IMR-90 (cell line): ENCODE results near the gene FYB2. TPM values are rescaled to one million over a fixed set of nuclear protein-coding genes. Genes with fewer than 3 reads are reported as not detected.

Experiments
- ATAC-seq: fragments of 200-7000 bp; cut with Tn5 transposase; 2 replicates; pipeline ENCODE4 v1.9.1; 2020; ENCODE audit warnings: low read depth, mild to moderate bottlenecking, moderate library complexity
- BruUV-seq: library from RNA; stranded (reverse); fragments of 400-500 nt; replicated peaks from 2 replicates; lab custom pipeline; 2021; lab: Mats Ljungman, UMichigan
- CTCF ChIA-PET: fragments of 300-600 bp; formaldehyde crosslinking; extraction: SDS; loops from one replicate; lab custom pipeline; 2021; ENCODE audit warnings: antibody characterized with exemption; lab: Yijun Ruan, JAX
- POLR2A ChIA-PET: fragments of 300-600 bp; sonication (Branson Sonifier 250); formaldehyde crosslinking; loops from one replicate; lab custom pipeline; 2022; ENCODE audit warnings: antibody characterized with exemption; ENCODE audit not compliant: unreplicated experiment; lab: Charles Lee
- DNase-seq: peaks from one replicate; pipeline ENCODE4 v3.0.0; 2013
- H2AFZ ChIP-seq: replicated peaks from 2 replicates; pipeline ENCODE3; 2013; ENCODE audit warnings: low read length, mild to moderate bottlenecking; ENCODE audit not compliant: poor library complexity
- H2AK5ac ChIP-seq: 2 replicates; pipeline ENCODE4 v1.6.1; 2013; ENCODE audit warnings: low read depth, low read length, inconsistent platforms
- H2AK9ac ChIP-seq: replicated peaks from 2 replicates; pipeline ENCODE3; 2013; ENCODE audit warnings: mild to moderate bottlenecking, low read depth, low read length, moderate library complexity; ENCODE audit not compliant: poor library complexity
- H2BK120ac ChIP-seq: 2 replicates; pipeline ENCODE4 v1.6.1; 2013; ENCODE audit warnings: low read depth, low read length, inconsistent platforms
- H2BK15ac ChIP-seq: 3 replicates; pipeline ENCODE4 v1.6.1; 2013; ENCODE audit warnings: low read depth, low read length, inconsistent platforms
- H2BK20ac ChIP-seq: 2 replicates; pipeline ENCODE4 v1.6.1; 2013; ENCODE audit warnings: low read depth, mild to moderate bottlenecking, inconsistent platforms, low read length, moderate library complexity
- H2BK5ac ChIP-seq: 2 replicates; pipeline ENCODE4 v1.6.1; 2013; ENCODE audit warnings: mild to moderate bottlenecking, low read depth, low read length, inconsistent platforms; ENCODE audit not compliant: poor library complexity, severe bottlenecking
- H3K14ac ChIP-seq: replicated peaks from 2 replicates; pipeline ENCODE4 v1.6.1; 2013; ENCODE audit warnings: low read depth, low read length, inconsistent platforms
- H3K18ac ChIP-seq: 2 replicates; pipeline ENCODE4 v1.6.1; 2013; ENCODE audit warnings: low read depth, low read length, control low read depth
- H3K23ac ChIP-seq: 2 replicates; pipeline ENCODE4 v1.6.1; 2013; ENCODE audit warnings: low read depth, low read length, inconsistent platforms
- H3K27ac ChIP-seq: 2 replicates; pipeline ENCODE4 v1.5.1; 2013; ENCODE audit warnings: mild to moderate bottlenecking, control low read depth, low read length; ENCODE audit not compliant: insufficient read depth
- H3K27me3 ChIP-seq: 2 replicates; pipeline ENCODE4 v1.6.1; 2013; ENCODE audit warnings: low read length; ENCODE audit not compliant: control insufficient read depth, insufficient read depth
- H3K36me3 ChIP-seq: 2 replicates; pipeline ENCODE4 v1.6.1; 2013; ENCODE audit warnings: low read length, mixed read lengths; ENCODE audit not compliant: control insufficient read depth, insufficient read depth
- H3K4ac ChIP-seq: 2 replicates; pipeline ENCODE4 v1.6.1; 2013; ENCODE audit warnings: low read depth, low read length, inconsistent platforms
- H3K4me1 ChIP-seq: 2 replicates; pipeline ENCODE4 v1.6.1; 2013; ENCODE audit warnings: low read length, mixed read lengths; ENCODE audit not compliant: control insufficient read depth, insufficient read depth
- H3K4me2 ChIP-seq: 2 replicates; pipeline ENCODE4 v1.6.1; 2013; ENCODE audit warnings: low read depth, mild to moderate bottlenecking, control low read depth, low read length, moderate library complexity
- H3K4me3 ChIP-seq: 2 replicates; pipeline ENCODE4 v1.5.1; 2013; ENCODE audit warnings: low read depth, mild to moderate bottlenecking, control low read depth, low read length, moderate library complexity; ENCODE audit not compliant: insufficient read depth
- H3K56ac ChIP-seq: 2 replicates; pipeline ENCODE4 v1.6.1; 2013; ENCODE audit warnings: low read length, inconsistent platforms; ENCODE audit not compliant: insufficient read depth; ENCODE audit errors: extremely low read depth
- H3K79me1 ChIP-seq, 2 experiments: 2 replicates each; pipeline ENCODE4 v1.6.1; 2013; ENCODE audit warnings: low read length in 2 of 2, inconsistent platforms in 1 of 2, low read depth in 1 of 2
- H3K9ac ChIP-seq: 2 replicates; pipeline ENCODE4 v1.6.1; 2013; ENCODE audit warnings: low read depth, low read length, control low read depth
- H3K9me1 ChIP-seq: 2 replicates; pipeline ENCODE4 v1.6.1; 2013; ENCODE audit warnings: low read length, inconsistent platforms; ENCODE audit not compliant: insufficient read depth
- H3K9me3 ChIP-seq: 2 replicates; pipeline ENCODE4 v1.6.1; 2013; ENCODE audit warnings: low read length; ENCODE audit not compliant: control insufficient read depth, insufficient read depth
- H4K20me1 ChIP-seq: 2 replicates; pipeline ENCODE4 v1.6.1; 2013; ENCODE audit warnings: low read length, inconsistent platforms; ENCODE audit not compliant: insufficient read depth
- H4K5ac ChIP-seq: 2 replicates; pipeline ENCODE4 v1.6.1; 2013; ENCODE audit warnings: mild to moderate bottlenecking, low read depth, low read length, control low read depth
- H4K8ac ChIP-seq, 2 experiments: 2 replicates each; pipeline ENCODE4 v1.6.1; 2013; ENCODE audit warnings: low read depth in 2 of 2, low read length in 2 of 2, control low read depth in 1 of 2, inconsistent platforms in 1 of 2
- H4K91ac ChIP-seq: 2 replicates; pipeline ENCODE4 v1.6.1; 2013; ENCODE audit warnings: low read depth, low read length, inconsistent platforms; ENCODE audit not compliant: insufficient read depth
- BHLHE40 ChIP-seq: fragments of 150-350 bp; IDR thresholded peaks from 2 replicates; pipeline ENCODE4 v1.6.1; 2016; ENCODE audit warnings: mild to moderate bottlenecking, low read depth, low read length
- CEBPB ChIP-seq: IDR thresholded peaks from 2 replicates; pipeline ENCODE4 v1.6.1; 2012; ENCODE audit warnings: low read depth, low read length, improper control_type of control experiment
- CHD1 ChIP-seq: IDR thresholded peaks from 2 replicates; pipeline ENCODE4 v1.6.1; 2012; ENCODE audit warnings: low read depth, low read length, improper control_type of control experiment
- FOS ChIP-seq: fragments of 150-350 bp; IDR thresholded peaks from 2 replicates; pipeline ENCODE4 v1.6.1; 2016; ENCODE audit warnings: low read depth, low read length
- MAFK ChIP-seq: IDR thresholded peaks from 2 replicates; pipeline ENCODE4 v1.6.1; 2012; ENCODE audit warnings: low read depth, low read length, improper control_type of control experiment
- MAZ ChIP-seq: IDR thresholded peaks from 2 replicates; pipeline ENCODE4 v1.6.1; 2012; ENCODE audit warnings: low read depth, mild to moderate bottlenecking, low read length, improper control_type of control experiment, moderate library complexity, borderline replicate concordance
- MXI1 ChIP-seq: IDR thresholded peaks from 2 replicates; pipeline ENCODE4 v1.6.1; 2012; ENCODE audit warnings: low read depth, mild to moderate bottlenecking, low read length, moderate library complexity, borderline replicate concordance
- NFE2L2 ChIP-seq: fragments of 150-350 bp; IDR thresholded peaks from 2 replicates; pipeline ENCODE4 v1.6.1; 2016; ENCODE audit warnings: low read depth, mild to moderate bottlenecking, low read length
- POLR2A ChIP-seq: IDR thresholded peaks from 2 replicates; pipeline ENCODE4 v1.6.1; 2012; ENCODE audit warnings: mild to moderate bottlenecking, low read depth, low read length
- RAD21 ChIP-seq: IDR thresholded peaks from 2 replicates; pipeline ENCODE4 v1.6.1; 2012; ENCODE audit warnings: low read length, improper control_type of control experiment
- RCOR1 ChIP-seq: IDR thresholded peaks from 2 replicates; pipeline ENCODE4 v1.6.1; 2012; ENCODE audit warnings: mild to moderate bottlenecking, low read length, improper control_type of control experiment; ENCODE audit not compliant: insufficient replicate concordance
- RFX5 ChIP-seq: IDR thresholded peaks from 2 replicates; pipeline ENCODE4 v1.8.0; 2012; ENCODE audit warnings: low read depth, mild to moderate bottlenecking, low read length, moderate library complexity
- SMC3 ChIP-seq: fragments of 150-350 bp; IDR thresholded peaks from 2 replicates; pipeline ENCODE4 v1.6.1; 2016; ENCODE audit warnings: low read depth, mild to moderate bottlenecking, antibody characterized with exemption, low read length, moderate library complexity
- WGBS, 2 experiments: methylation state at CpG; one replicate each; pipeline versions ENCODE4 v1.1.5 to v1.1.7; 2013; ENCODE audit warnings: missing lambda C conversion rate in 2 of 2; ENCODE audit not compliant: insufficient read length in 1 of 2; ENCODE audit errors: extremely low coverage in 2 of 2; 5-methylcytosine and 5-hydroxymethylcytosine counted together
- dilution Hi-C: fragments of 300-500 bp; cut with HindIII; formaldehyde crosslinking; loops from one replicate; pipeline ENCODE4 v1.14.3; 2018; ENCODE audit warnings: low sequenced_read_pairs; ENCODE audit not compliant: unreplicated experiment
- in situ Hi-C: fragments of 300-500 bp; cut with MboI; formaldehyde crosslinking; loops from 3 replicates; pipeline ENCODE4 v1.14.3; 2019; ENCODE audit warnings: low sequenced_read_pairs, inconsistent platforms, mixed read lengths
- intact Hi-C: fragments of 100-400 bp; cut with micrococcal nuclease; formaldehyde crosslinking; loops from 2 replicates; pipeline ENCODE4 v1.10.0; 2022
- polyA plus RNA-seq, 3 experiments: library from polyadenylated mRNA; depleted of rRNA; stranded (reverse); fragments of >200 nt; gene quantifications; 2 replicates each; pipeline ENCODE4 v1.2.3, GENCODE V29; 2012; ENCODE audit warnings: low replicate concordance in 1 of 3
- total RNA-seq: library from RNA; depleted of rRNA; stranded (reverse); fragments of >200 nt; gene quantifications from 2 replicates; pipeline ENCODE4 v1.2.3, GENCODE V29; 2012
- TF ChIP-seq, protein P1 (sequence below): conservative IDR thresholded peaks from 2 replicates; pipeline ENCODE4 v1.5.1; 2012; ENCODE audit warnings: mild to moderate bottlenecking, low read depth, low read length, improper control_type of control experiment
- TF ChIP-seq, protein P2 (sequence below): fragments of 150-350 bp; IDR thresholded peaks from 2 replicates; pipeline ENCODE4 v1.6.1; 2017; ENCODE audit warnings: mild to moderate bottlenecking, antibody characterized with exemption, low read length, low read depth
- TF ChIP-seq, protein P3 (sequence below): fragments of 150-350 bp; IDR thresholded peaks from 2 replicates; pipeline ENCODE4 v1.6.1; 2016; ENCODE audit warnings: low read depth, mild to moderate bottlenecking, low read length, moderate library complexity, borderline replicate concordance

FYB2 gene
- total and polyA plus RNA-seq, 2 of the 4 experiments (the other 2 are of a cell fraction): under 0.01 TPM; not detected in 1

DNA sequence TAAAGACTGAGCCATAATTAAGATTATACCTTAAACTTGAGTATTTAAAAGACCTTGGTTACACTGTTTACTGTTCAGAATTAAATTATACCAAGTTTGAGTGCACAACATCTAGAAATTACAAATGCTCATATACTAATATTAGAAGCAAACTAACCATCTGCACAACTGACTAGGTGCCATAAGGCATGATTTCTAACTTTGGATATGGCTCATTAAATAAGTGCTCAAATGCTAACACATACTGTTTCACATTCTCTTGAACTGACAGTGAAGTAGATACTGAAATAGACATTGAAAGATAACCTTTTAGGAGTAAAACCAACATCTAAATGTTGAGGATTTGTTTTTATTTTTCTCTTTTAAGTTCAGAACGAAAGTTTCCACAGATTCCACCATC, 100.0 kb downstream of the FYB2 start:
- Histone ChIP-seq H3K36me3 (no peaks in the 10 kb centered on the region), H3K4me1 (peaks cover 3% of the 10 kb centered on the region; the same call in 1 of the 2 replicates), H3K27me3 (no peaks in the 10 kb centered on the region), H4K5ac (no peak overlapping the region), H3K9me1 (no peaks in the 10 kb centered on the region), H2BK20ac (no peak overlapping the region), H3K27ac (no peak overlapping the region), H3K4me2 (no peak overlapping the region), H3K9me3 (no peaks in the 10 kb centered on the region), H3K4me3 (no peak overlapping the region), H2AK9ac (no peak overlapping the region), H2BK120ac (no peak overlapping the region), H3K23ac (no peak overlapping the region), H4K20me1 (no peaks in the 10 kb centered on the region), H3K9ac (no peak overlapping the region), H3K79me1 (no peaks in the 10 kb centered on the region), H3K14ac (no peak overlapping the region), H2BK5ac (no peak overlapping the region), H2AFZ (no peak overlapping the region), H2AK5ac (no peak overlapping the region), H2BK15ac (no peak overlapping the region), H3K56ac (no peak overlapping the region), H3K4ac (no peak overlapping the region), H3K18ac (no peak overlapping the region), H4K91ac (no peak overlapping the region), H4K8ac (no peak overlapping the region)
- no peak for ATAC-seq
- intact Hi-C loops: no loop called here
- dilution Hi-C loops: no loop called here
- ChIA-PET CTCF (no interaction called here), POLR2A (no interaction called here)
- DNase-seq: no peak
- in situ Hi-C loops: no loop called here
- WGBS, 2 experiments: no CpG with 5 or more reads among the region's 1 CpG
- TF ChIP-seq FOS (no peak), POLR2A (no peak), CEBPB (no peak), MAFK (no peak), MAZ (no peak), RCOR1 (no peak), BHLHE40 (no peak), MXI1 (no peak), CHD1 (no peak), RAD21 (no peak), NFE2L2 (no peak), SMC3 (no peak), RFX5 (no peak)
- TF ChIP-seq, protein P1, sequence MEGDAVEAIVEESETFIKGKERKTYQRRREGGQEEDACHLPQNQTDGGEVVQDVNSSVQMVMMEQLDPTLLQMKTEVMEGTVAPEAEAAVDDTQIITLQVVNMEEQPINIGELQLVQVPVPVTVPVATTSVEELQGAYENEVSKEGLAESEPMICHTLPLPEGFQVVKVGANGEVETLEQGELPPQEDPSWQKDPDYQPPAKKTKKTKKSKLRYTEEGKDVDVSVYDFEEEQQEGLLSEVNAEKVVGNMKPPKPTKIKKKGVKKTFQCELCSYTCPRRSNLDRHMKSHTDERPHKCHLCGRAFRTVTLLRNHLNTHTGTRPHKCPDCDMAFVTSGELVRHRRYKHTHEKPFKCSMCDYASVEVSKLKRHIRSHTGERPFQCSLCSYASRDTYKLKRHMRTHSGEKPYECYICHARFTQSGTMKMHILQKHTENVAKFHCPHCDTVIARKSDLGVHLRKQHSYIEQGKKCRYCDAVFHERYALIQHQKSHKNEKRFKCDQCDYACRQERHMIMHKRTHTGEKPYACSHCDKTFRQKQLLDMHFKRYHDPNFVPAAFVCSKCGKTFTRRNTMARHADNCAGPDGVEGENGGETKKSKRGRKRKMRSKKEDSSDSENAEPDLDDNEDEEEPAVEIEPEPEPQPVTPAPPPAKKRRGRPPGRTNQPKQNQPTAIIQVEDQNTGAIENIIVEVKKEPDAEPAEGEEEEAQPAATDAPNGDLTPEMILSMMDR: no peak
- TF ChIP-seq, protein P2, sequence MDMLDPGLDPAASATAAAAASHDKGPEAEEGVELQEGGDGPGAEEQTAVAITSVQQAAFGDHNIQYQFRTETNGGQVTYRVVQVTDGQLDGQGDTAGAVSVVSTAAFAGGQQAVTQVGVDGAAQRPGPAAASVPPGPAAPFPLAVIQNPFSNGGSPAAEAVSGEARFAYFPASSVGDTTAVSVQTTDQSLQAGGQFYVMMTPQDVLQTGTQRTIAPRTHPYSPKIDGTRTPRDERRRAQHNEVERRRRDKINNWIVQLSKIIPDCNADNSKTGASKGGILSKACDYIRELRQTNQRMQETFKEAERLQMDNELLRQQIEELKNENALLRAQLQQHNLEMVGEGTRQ: no peak
- TF ChIP-seq, protein P3, sequence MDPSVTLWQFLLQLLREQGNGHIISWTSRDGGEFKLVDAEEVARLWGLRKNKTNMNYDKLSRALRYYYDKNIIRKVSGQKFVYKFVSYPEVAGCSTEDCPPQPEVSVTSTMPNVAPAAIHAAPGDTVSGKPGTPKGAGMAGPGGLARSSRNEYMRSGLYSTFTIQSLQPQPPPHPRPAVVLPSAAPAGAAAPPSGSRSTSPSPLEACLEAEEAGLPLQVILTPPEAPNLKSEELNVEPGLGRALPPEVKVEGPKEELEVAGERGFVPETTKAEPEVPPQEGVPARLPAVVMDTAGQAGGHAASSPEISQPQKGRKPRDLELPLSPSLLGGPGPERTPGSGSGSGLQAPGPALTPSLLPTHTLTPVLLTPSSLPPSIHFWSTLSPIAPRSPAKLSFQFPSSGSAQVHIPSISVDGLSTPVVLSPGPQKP: no peak
- BruUV-seq: no TSS peak
